ENCODE measurements around the gene DAGLA.

The DAGLA gene

DNA sequence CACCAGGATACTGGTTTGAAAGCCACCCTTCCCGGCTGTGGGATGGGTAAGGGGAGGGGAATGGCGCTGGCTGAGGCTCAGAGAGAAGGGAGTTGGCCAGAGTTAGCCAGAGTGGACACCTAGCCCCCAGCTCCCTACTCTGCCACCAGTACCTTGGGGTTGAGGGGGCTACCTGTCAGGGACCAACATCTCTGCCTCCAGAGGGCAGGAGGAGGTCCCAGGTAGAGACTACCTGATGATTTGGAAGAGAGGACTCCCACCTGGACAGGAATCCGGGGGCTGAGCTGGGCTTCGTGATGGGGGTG lies 75.9 kb downstream of the DAGLA start:
- TF ChIP-seq, protein P1, sequence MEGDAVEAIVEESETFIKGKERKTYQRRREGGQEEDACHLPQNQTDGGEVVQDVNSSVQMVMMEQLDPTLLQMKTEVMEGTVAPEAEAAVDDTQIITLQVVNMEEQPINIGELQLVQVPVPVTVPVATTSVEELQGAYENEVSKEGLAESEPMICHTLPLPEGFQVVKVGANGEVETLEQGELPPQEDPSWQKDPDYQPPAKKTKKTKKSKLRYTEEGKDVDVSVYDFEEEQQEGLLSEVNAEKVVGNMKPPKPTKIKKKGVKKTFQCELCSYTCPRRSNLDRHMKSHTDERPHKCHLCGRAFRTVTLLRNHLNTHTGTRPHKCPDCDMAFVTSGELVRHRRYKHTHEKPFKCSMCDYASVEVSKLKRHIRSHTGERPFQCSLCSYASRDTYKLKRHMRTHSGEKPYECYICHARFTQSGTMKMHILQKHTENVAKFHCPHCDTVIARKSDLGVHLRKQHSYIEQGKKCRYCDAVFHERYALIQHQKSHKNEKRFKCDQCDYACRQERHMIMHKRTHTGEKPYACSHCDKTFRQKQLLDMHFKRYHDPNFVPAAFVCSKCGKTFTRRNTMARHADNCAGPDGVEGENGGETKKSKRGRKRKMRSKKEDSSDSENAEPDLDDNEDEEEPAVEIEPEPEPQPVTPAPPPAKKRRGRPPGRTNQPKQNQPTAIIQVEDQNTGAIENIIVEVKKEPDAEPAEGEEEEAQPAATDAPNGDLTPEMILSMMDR (IDR thresholded peaks at IDR 0.05; ENCODE audit: insufficient read depth, low read length, missing control alignments) = no peak
- no peak overlapping the region for H3K4me3 ChIP-seq (ENCODE audit: low read depth, low read length)
- DNase-seq (ENCODE audit: low read depth, low spot score) = no peak
- ChIA-PET CTCF (interaction anchor here (1.0 to 5.1 kb wide), 6 partner anchors 8 to 352 kb away, joined by 3 to 42 read pairs (median 4); no protein-coding TSS in a partner anchor), POLR2A (no interaction called here)

DNA sequence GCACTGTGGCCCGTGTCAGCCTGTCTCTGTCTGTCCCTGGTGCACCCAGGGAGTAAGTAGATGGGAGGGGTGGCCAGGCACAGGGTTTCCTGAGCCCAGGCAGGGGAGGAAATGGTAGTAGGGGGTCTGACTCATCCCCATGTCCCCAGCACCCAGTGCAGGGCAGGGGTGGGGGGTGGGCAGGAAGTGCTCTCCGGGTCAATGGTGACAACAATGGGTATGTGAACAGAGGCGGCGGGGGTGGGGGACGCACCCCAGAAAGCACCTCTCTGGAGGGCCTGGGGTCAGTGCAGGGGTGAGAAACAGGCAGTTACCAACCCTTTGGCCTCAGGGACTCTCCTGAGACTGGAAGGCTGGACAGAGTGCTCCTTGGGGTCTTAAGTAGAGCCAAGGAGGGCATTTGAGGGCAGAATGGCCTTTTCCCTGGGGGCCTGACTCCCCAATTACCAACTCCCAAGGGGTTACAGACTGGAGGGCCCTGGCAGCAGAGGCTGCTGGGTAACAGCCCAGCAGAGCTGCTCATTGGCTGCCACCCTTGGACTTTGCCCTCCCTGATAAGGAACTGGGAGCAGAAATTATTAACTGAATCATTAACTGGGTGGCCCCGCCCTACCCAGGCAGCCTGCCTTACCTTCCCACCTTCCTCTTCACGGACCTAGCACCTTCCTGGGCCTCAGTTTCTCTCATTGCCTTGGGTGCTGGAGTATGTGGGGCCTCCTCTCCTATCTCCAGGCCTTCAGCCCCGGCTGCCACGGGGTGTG lies 76.4 kb downstream of the DAGLA start:
- TF ChIP-seq, protein P1 (IDR thresholded peaks at IDR 0.05; ENCODE audit: insufficient read depth, low read length, missing control alignments) = no peak
- DNase-seq (ENCODE audit: low read depth, low spot score) = no peak
- no peak overlapping the region for H3K4me3 ChIP-seq (ENCODE audit: low read depth, low read length)

DNA sequence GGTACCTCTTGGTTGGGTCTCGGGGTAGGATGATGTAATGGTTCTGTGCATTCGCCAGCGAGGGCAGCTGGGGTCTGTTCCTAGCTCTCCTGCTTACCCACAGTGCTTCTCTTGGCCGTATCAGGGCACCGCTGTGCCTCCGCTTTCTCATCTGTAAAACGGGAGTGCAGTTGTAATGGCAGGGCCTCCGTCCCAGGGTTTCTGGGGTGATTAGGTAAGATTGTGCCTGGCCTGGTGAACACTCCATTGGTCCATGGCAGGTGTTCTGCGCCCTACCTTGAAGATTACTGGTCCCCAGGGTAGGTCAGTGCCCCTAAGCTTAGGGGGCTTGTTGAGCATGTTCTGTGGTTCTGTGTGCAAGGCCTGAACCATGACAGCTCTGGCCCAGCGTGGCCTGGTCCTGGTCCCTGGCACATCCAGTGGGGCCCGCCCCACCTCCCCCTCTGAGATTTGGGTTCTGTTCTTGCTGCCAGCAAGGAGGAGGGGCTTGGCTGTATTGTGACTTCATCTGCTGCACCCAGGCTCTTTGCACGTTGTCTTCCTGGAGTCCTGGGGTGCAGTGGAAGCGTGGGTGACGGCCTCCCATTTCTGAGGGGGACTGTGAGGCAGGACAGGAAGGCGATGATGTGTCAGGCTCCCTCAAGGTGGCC lies 77.1 kb downstream of the DAGLA start:
- CTCF ChIA-PET = interaction anchor here (1.0 to 5.1 kb wide), 5 partner anchors 9 to 30 kb away, joined by 3 to 42 read pairs (median 5); no protein-coding TSS in a partner anchor
- no peak for DNase-seq (ENCODE audit: low read depth, low spot score)
- POLR2A ChIA-PET = no interaction called here
- TF ChIP-seq, protein P1 (IDR thresholded peaks at IDR 0.05; ENCODE audit: insufficient read depth, low read length, missing control alignments) = no peak
- no peak overlapping the region for H3K4me3 ChIP-seq (ENCODE audit: low read depth, low read length)

More for the DNA sequence above, 76.4 kb downstream of the DAGLA start:
- CTCF ChIA-PET = interaction anchor here (1.0 to 5.1 kb wide), 7 partner anchors 8 to 352 kb away, joined by 3 to 42 read pairs (median 5); no protein-coding TSS in a partner anchor
- POLR2A ChIA-PET = no interaction called here

DNA sequence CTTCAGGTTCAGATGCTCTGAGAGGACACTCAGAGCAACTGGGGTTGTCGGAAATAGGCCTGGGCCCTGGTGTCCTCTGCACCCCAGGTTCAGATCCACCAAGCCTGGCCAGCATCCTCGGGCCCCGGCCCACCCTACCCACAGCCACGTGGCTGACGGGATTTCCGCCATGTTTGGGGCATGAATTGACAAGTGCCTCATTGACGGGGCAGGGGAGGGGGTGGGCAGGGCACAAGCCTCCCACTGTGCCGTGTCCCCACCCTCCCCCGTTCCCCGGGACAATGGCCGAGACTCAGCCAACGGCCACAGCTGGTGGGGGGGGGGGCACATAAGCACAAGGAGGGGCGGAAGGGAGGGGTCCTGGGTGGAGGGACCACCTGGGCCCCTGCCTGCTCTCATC lies 80.8 kb downstream of the DAGLA start:
- DNase-seq (ENCODE audit: low read depth, low spot score) = no peak
- POLR2A ChIA-PET = no interaction called here
- CTCF ChIA-PET = interaction anchor here (1.0 to 12.8 kb wide), 4 partner anchors 12 to 321 kb away, joined by 4 to 97 read pairs (median 4); no protein-coding TSS in a partner anchor
- H3K4me3 ChIP-seq (ENCODE audit: low read depth, low read length) = no peak overlapping the region
- TF ChIP-seq, protein P1 (IDR thresholded peaks at IDR 0.05; ENCODE audit: insufficient read depth, low read length, missing control alignments) = no peak

DNA sequence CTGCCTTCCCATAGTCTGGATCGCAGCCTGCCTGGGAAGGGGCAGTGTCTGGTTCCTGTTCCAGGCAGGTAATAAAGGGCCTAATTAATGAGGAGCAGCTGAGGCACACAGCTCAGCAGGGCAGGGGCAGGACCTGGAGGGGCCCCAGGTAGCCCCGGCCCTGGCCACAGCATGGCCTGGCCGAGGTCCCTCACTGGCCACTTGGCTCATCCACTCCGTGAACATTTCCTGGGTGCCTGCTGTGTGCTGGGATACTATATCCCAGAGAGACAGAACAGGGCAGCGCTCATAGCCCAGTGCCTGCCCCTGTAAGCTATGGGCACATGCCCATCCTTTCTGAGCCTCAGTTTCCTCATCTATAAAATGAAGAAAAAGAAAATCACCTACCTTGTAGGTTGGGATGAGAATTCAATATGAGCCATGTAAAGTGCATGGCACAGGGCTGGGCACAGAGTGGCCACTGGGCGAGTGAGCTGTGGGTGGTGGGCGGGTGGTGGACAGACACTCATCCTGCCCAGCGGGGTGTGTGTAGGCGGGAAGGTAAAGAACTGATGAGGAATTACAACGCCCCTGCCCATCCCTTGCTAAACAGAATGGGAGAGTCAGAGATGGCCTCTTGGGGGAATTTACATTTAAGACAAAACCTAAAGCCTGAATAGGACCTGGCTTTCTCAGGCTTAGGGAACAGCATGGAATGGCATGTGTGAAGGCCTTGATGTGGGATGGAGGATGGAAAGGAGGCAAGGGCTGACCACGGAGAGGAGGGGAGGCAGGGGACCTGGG lies 81.4 kb downstream of the DAGLA start:
- TF ChIP-seq, protein P1 (IDR thresholded peaks at IDR 0.05; ENCODE audit: insufficient read depth, low read length, missing control alignments) = no peak
- CTCF ChIA-PET = interaction anchor here (1.0 to 12.8 kb wide), 4 partner anchors 8 to 28 kb away, joined by 3 to 97 read pairs (median 4); no protein-coding TSS in a partner anchor
- no peak overlapping the region for H3K4me3 ChIP-seq (ENCODE audit: low read depth, low read length)
- no peak for DNase-seq (ENCODE audit: low read depth, low spot score)
- POLR2A ChIA-PET = no interaction called here
